Hepatocyte (in vitro differentiated cells): ENCODE results near the gene APOL2. TPM values are rescaled to one million over a fixed set of nuclear protein-coding genes. Genes with fewer than 3 reads are reported as not detected.
"Not testable (repeated sequence)": the region's sequence is repeated elsewhere in the genome, so short reads cannot be mapped to it uniquely, and the experiment has no call there.

ENCODE experiments used
- DNase-seq: peaks from one replicate; pipeline ENCODE4 v3.0.0-alpha.2; 2016; ENCODE audit warnings: low spot score
- H2AFZ ChIP-seq: fragments of 200-600 bp; sonication (generic); 2 replicates; pipeline ENCODE4 v1.6.0; 2016; ENCODE audit warnings: antibody characterized with exemption, mild to moderate bottlenecking
- H3K27ac ChIP-seq: fragments of 200-600 bp; sonication (generic); 2 replicates; pipeline ENCODE4 v1.5.1; 2016; ENCODE audit warnings: mild to moderate bottlenecking
- H3K27me3 ChIP-seq: fragments of 200-600 bp; sonication (generic); 2 replicates; pipeline ENCODE4 v1.6.1; 2016
- H3K36me3 ChIP-seq: fragments of 200-600 bp; sonication (generic); replicated peaks from 2 replicates; pipeline ENCODE4 v1.5.1; 2016; ENCODE audit warnings: low read depth; ENCODE audit not compliant: insufficient read depth
- H3K4me1 ChIP-seq: fragments of 200-600 bp; sonication (generic); 2 replicates; pipeline ENCODE4 v1.5.1; 2016; ENCODE audit warnings: mild to moderate bottlenecking, moderate library complexity; ENCODE audit not compliant: insufficient read depth
- H3K4me2 ChIP-seq: fragments of 200-600 bp; sonication (generic); 2 replicates; pipeline ENCODE4 v1.6.0; 2016
- H3K4me3 ChIP-seq: fragments of 200-600 bp; sonication (generic); 2 replicates; pipeline ENCODE4 v1.5.1; 2016; ENCODE audit warnings: mild to moderate bottlenecking
- H3K79me2 ChIP-seq: fragments of 200-600 bp; sonication (generic); 2 replicates; pipeline ENCODE4 v1.6.0; 2017; ENCODE audit warnings: mild to moderate bottlenecking
- H3K9me2 ChIP-seq: fragments of 200-600 bp; sonication (generic); replicated peaks from 2 replicates; pipeline ENCODE4 v1.6.0; 2017; ENCODE audit warnings: mild to moderate bottlenecking; ENCODE audit not compliant: insufficient read depth
- H3K9me3 ChIP-seq: fragments of 200-600 bp; sonication (generic); 2 replicates; pipeline ENCODE4 v1.5.1; 2016; ENCODE audit warnings: low read depth, mild to moderate bottlenecking
- H4K20me1 ChIP-seq: fragments of 200-600 bp; sonication (generic); 2 replicates; pipeline ENCODE4 v1.6.0; 2016; ENCODE audit warnings: mild to moderate bottlenecking; ENCODE audit not compliant: insufficient read depth, poor library complexity, severe bottlenecking
- EZH2 ChIP-seq: fragments of 200-600 bp; sonication (generic); IDR thresholded peaks from 2 replicates; pipeline ENCODE4 v1.6.1; 2016; ENCODE audit warnings: antibody characterized with exemption, mild to moderate bottlenecking, borderline replicate concordance
- EZH2phosphoT487 ChIP-seq: fragments of 200-600 bp; sonication (generic); IDR thresholded peaks from one replicate; pipeline ENCODE4 v1.6.1; 2018; ENCODE audit warnings: antibody characterized with exemption, mild to moderate bottlenecking, low read depth, moderate library complexity; ENCODE audit not compliant: unreplicated experiment, severe bottlenecking
- WGBS: methylation state at CpG from one replicate; pipeline ENCODE4 v1.1.6; 2016; ENCODE audit warnings: low lambda C conversion rate; ENCODE audit errors: missing lambda C conversion rate; 5-methylcytosine and 5-hydroxymethylcytosine counted together
- polyA plus RNA-seq: library from polyadenylated mRNA; unstranded; fragments of >200 nt; fragmentation: Nextera tagmentation; extraction: Ambion mirVana; gene quantifications from 2 replicates; pipeline ENCODE4 v1.2.1, GENCODE V29; 2016
- total RNA-seq: library from RNA; depleted of rRNA; stranded (reverse); fragments of >200 nt; gene quantifications from 2 replicates; pipeline ENCODE4 v1.2.3, GENCODE V29; 2014
- TF ChIP-seq, protein P1 (sequence below): fragments of 200-600 bp; sonication (generic); IDR thresholded peaks from 2 replicates; pipeline ENCODE4 v1.5.1; 2016; ENCODE audit warnings: antibody characterized with exemption, mild to moderate bottlenecking; ENCODE audit not compliant: poor library complexity

APOL2 gene
- total and polyA plus RNA-seq, 2 experiments from 2014 or later = 19.5 to 34.8 TPM

DNA sequence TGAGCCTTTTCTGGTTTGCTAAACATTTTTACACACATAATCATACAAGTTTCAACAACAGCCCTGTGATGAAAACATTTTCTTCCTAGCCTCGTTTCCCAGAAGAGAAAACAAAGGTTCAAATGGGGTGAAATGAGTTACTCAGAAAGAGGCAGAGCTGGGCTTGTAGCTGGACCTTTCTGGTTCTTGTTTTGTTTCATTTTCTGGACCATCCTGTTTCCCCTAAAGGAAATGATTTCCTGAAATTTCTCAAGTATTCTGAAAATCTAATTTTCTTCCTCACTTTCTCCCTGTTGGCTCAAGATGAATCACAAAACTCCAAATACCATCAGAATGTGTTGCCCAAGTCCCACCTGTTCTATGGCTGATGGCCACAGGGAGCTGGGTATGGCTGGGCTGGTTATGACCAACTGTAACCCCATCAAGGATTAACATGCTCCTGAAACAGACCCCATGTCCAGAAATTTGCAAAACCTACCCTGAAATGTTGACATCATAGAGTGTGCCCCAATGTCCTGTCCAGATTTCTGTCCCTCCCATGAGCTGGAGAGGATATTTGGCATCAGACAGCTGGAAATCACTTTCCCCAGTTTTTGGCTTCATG lies 31.1 kb downstream of the APOL2 start:
- no peak overlapping the region for H3K4me2 ChIP-seq
- no peaks in the 10 kb centered on the region for H3K4me1 ChIP-seq
- H3K27ac ChIP-seq = no peak overlapping the region
- H4K20me1 ChIP-seq = no peaks in the 10 kb centered on the region
- no peak overlapping the region for H3K4me3 ChIP-seq
- no peak overlapping the region for H2AFZ ChIP-seq
- no peaks in the 10 kb centered on the region for H3K9me3 ChIP-seq
- H3K9me2 ChIP-seq = no peaks in the 10 kb centered on the region
- H3K27me3 ChIP-seq = no peaks in the 10 kb centered on the region
- 71% methylated on average over 1 of the region's 1 CpG for WGBS
- H3K79me2 ChIP-seq = no peaks in the 10 kb centered on the region
- TF ChIP-seq EZH2 (no peak), EZH2phosphoT487 (no peak)
- TF ChIP-seq, protein P1, sequence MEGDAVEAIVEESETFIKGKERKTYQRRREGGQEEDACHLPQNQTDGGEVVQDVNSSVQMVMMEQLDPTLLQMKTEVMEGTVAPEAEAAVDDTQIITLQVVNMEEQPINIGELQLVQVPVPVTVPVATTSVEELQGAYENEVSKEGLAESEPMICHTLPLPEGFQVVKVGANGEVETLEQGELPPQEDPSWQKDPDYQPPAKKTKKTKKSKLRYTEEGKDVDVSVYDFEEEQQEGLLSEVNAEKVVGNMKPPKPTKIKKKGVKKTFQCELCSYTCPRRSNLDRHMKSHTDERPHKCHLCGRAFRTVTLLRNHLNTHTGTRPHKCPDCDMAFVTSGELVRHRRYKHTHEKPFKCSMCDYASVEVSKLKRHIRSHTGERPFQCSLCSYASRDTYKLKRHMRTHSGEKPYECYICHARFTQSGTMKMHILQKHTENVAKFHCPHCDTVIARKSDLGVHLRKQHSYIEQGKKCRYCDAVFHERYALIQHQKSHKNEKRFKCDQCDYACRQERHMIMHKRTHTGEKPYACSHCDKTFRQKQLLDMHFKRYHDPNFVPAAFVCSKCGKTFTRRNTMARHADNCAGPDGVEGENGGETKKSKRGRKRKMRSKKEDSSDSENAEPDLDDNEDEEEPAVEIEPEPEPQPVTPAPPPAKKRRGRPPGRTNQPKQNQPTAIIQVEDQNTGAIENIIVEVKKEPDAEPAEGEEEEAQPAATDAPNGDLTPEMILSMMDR = no peak
- DNase-seq = no peak
- no peaks in the 10 kb centered on the region for H3K36me3 ChIP-seq

DNA sequence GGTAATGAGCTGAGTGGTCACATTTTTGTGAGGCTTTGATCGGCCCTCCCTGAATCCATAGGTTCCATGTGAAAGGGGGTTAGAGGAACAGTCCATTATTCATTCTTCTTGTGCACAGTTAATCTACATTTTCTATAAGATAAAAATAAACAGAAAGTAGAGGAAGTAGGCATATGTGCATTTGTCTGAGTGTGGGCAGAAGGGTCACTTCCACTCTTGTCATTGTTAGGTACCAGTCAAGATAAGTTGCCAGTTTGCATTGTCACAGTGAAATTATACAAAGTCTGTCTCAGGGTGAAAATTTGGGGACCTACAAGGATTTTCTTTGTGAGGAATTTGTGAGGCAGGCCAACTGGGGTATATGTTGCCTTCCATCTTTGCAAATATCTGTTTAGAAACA lies 33.1 kb downstream of the APOL2 start:
- H3K79me2 ChIP-seq = no peaks in the 10 kb centered on the region
- H3K4me2 ChIP-seq = no peak overlapping the region
- 94% methylated on average over 1 of the region's 1 CpG for WGBS
- no peaks in the 10 kb centered on the region for H3K36me3 ChIP-seq
- H3K27ac ChIP-seq = no peak overlapping the region
- no peaks in the 10 kb centered on the region for H3K9me2 ChIP-seq
- no peaks in the 10 kb centered on the region for H3K9me3 ChIP-seq
- H3K27me3 ChIP-seq = no peaks in the 10 kb centered on the region
- H3K4me3 ChIP-seq = no peak overlapping the region
- no peak for TF ChIP-seq EZH2
- TF ChIP-seq, protein P1 = no peak
- TF ChIP-seq EZH2phosphoT487 = no peak
- H2AFZ ChIP-seq = no peak overlapping the region
- H4K20me1 ChIP-seq = no peaks in the 10 kb centered on the region
- DNase-seq = no peak
- H3K4me1 ChIP-seq = peaks cover 18% of the 10 kb centered on the region

DNA sequence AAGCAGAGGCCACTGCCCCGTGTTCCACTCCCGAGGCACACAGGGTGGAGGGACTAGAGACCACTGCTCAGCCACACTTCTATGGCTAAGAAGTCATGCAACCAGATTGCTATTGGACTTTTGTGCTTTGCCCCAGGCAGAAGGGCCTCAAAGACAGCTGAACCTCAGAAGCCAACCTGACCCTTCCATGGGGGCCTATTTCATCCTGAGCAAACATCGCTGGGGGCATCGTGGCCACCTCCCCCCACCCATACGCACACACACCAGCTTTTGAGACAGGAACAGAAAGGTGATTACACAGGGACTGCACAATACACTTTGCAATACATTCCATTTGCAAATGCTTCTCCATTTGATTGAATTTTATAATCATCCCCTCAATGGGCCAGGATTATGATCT lies 33.8 kb downstream of the APOL2 start:
- not testable (repeated sequence) for H3K9me3 ChIP-seq, H3K36me3 ChIP-seq, H4K20me1 ChIP-seq, H3K27ac ChIP-seq, H3K27me3 ChIP-seq, H3K4me2 ChIP-seq, H3K79me2 ChIP-seq, DNase-seq, H2AFZ ChIP-seq, H3K9me2 ChIP-seq, H3K4me3 ChIP-seq
- 82% methylated on average over 5 of the region's 5 CpGs for WGBS
- peaks cover 18% of the 10 kb centered on the region for H3K4me1 ChIP-seq

DNA sequence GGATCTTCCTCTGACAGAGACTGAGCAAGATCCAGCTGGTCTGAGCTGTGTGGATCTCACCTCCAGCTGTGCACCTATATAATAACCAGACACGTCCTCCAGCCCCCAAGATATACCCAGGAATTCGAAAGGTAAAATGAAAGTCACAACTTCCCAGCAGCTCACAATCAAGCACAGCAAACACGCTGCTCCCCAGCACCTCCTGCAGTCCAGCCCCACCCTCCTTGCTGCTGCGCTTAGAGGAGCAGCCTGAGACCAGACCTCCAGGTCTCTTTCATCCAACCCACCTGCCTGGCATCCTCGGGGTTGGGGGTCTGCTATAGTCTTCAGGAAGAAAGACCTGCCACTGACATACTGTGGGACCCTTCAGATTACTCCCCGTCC lies 34.7 kb downstream of the APOL2 start:
- Histone ChIP-seq H3K36me3 (no peaks in the 10 kb centered on the region), H3K27ac (no peak overlapping the region), H3K4me1 (peaks cover 18% of the 10 kb centered on the region), H3K4me3 (no peak overlapping the region), H3K27me3 (no peaks in the 10 kb centered on the region), H3K9me2 (no peaks in the 10 kb centered on the region), H4K20me1 (no peaks in the 10 kb centered on the region), H3K9me3 (no peaks in the 10 kb centered on the region), H3K4me2 (no peak overlapping the region), H3K79me2 (no peaks in the 10 kb centered on the region), H2AFZ (no peak overlapping the region)
- 82% methylated on average over 6 of the region's 6 CpGs for WGBS
- no peak for DNase-seq
- TF ChIP-seq EZH2 = no peak
- TF ChIP-seq, protein P1 = no peak
- TF ChIP-seq EZH2phosphoT487 = no peak
